WTC11 (cell line): ENCODE measurements around the gene PAPSS1. TPM values are rescaled to one million over a fixed set of nuclear protein-coding genes. Genes with fewer than 3 reads are reported as not detected.

Experiments used
- ATAC-seq: fragments of 200-7000 bp; cut with Tn5 transposase; 2 replicates; pipeline ENCODE4 v1.10.0; 2021; ENCODE audit warnings: mild to moderate bottlenecking, moderate library complexity
- CTCF ChIA-PET: fragments of 300-600 bp; sonication (Branson Sonifier 250); formaldehyde crosslinking; loops from one replicate; lab custom pipeline; 2021; ENCODE audit warnings: antibody characterized with exemption; lab: Charles Lee
- POLR2A ChIA-PET: fragments of 350-600 bp; sonication (Branson Sonifier 250); formaldehyde crosslinking; loops from one replicate; lab custom pipeline; 2021; ENCODE audit warnings: antibody characterized with exemption; lab: Charles Lee
- DNase-seq: peaks from one replicate; pipeline ENCODE4 v3.0.0; 2021; ENCODE audit warnings: low spot score
- H3K27ac Mint-ChIP-seq: 2 replicates; pipeline ENCODE4 v1.8.0; 2021; ENCODE audit warnings: mixed read lengths
- H3K27me3 Mint-ChIP-seq: 2 replicates; pipeline ENCODE4 v1.8.0; 2021; ENCODE audit warnings: low read depth, mild to moderate bottlenecking, moderate library complexity, mixed read lengths
- H3K36me3 Mint-ChIP-seq: 2 replicates; pipeline ENCODE4 v1.8.0; 2021; ENCODE audit warnings: mixed read lengths
- H3K4me1 Mint-ChIP-seq: 2 replicates; pipeline ENCODE4 v1.8.0; 2022; ENCODE audit warnings: mixed read lengths
- H3K4me3 Mint-ChIP-seq: 2 replicates; pipeline ENCODE4 v1.8.0; 2021; ENCODE audit warnings: mild to moderate bottlenecking, moderate library complexity, mixed read lengths
- H3K9me3 Mint-ChIP-seq: 2 replicates; pipeline ENCODE4 v1.8.0; 2021; ENCODE audit warnings: mixed read lengths
- AFF4 ChIP-seq: sonication (generic); formaldehyde crosslinking; IDR thresholded peaks from 2 replicates; pipeline ENCODE4 v1.8.1; 2023; ENCODE audit warnings: mild to moderate bottlenecking, missing genetic modification reagents, borderline replicate concordance
- FOXK1 ChIP-seq: sonication (generic); formaldehyde crosslinking; IDR thresholded peaks from 2 replicates; pipeline ENCODE4 v1.8.0; 2022; ENCODE audit warnings: mild to moderate bottlenecking, moderate library complexity, missing genetic modification reagents
- GRHL2 ChIP-seq: fragments of 250-450 bp; sonication (Bioruptor Pico); IDR thresholded peaks from 2 replicates; pipeline ENCODE4 v1.8.0; 2022; ENCODE audit warnings: mild to moderate bottlenecking, moderate library complexity; ENCODE audit not compliant: insufficient replicate concordance, severe bottlenecking
- HMGXB4 ChIP-seq: sonication (generic); formaldehyde crosslinking; IDR thresholded peaks from 2 replicates; pipeline ENCODE4 v1.8.1; 2023; ENCODE audit warnings: mild to moderate bottlenecking, moderate library complexity, missing genetic modification reagents
- OVOL2 ChIP-seq: fragments of 250-450 bp; sonication (Bioruptor Pico); IDR thresholded peaks from 2 replicates; pipeline ENCODE4 v1.9.0; 2021; ENCODE audit warnings: mild to moderate bottlenecking, borderline replicate concordance
- PRDM15 ChIP-seq: sonication (generic); formaldehyde crosslinking; IDR thresholded peaks from 2 replicates; pipeline ENCODE4 v1.8.0; 2022; ENCODE audit warnings: missing genetic modification reagents
- SMAD3 ChIP-seq: sonication (generic); formaldehyde crosslinking; IDR thresholded peaks from 2 replicates; pipeline ENCODE4 v1.8.0; 2022; ENCODE audit warnings: missing genetic modification reagents, mild to moderate bottlenecking, borderline replicate concordance
- TCF7 ChIP-seq: sonication (generic); formaldehyde crosslinking; IDR thresholded peaks from 2 replicates; pipeline ENCODE4 v1.8.0; 2022; ENCODE audit warnings: mild to moderate bottlenecking, low read depth, missing genetic modification reagents, moderate library complexity
- TEAD4 ChIP-seq: sonication (generic); formaldehyde crosslinking; IDR thresholded peaks from 2 replicates; pipeline ENCODE4 v1.8.0; 2022; ENCODE audit warnings: mild to moderate bottlenecking, missing genetic modification reagents
- ZMAT4 ChIP-seq: fragments of 250-450 bp; sonication (Bioruptor Pico); IDR thresholded peaks from 2 replicates; pipeline ENCODE4 v1.9.0; 2021; ENCODE audit warnings: mild to moderate bottlenecking
- ZNF396 ChIP-seq: fragments of 250-450 bp; sonication (Bioruptor Pico); IDR thresholded peaks from 2 replicates; pipeline ENCODE4 v1.8.0; 2021; ENCODE audit warnings: mild to moderate bottlenecking, moderate library complexity, borderline replicate concordance
- ZSCAN18 ChIP-seq: fragments of 250-450 bp; sonication (Bioruptor Pico); IDR thresholded peaks from 2 replicates; pipeline ENCODE4 v2.1.2; 2022; ENCODE audit warnings: mild to moderate bottlenecking, moderate library complexity
- total RNA-seq: library from RNA; stranded (reverse); gene quantifications from 3 replicates; pipeline ENCODE4 v1.2.3, GENCODE V29; 2021
- TF ChIP-seq, protein P1 (sequence below): sonication (generic); formaldehyde crosslinking; IDR thresholded peaks from 2 replicates; pipeline ENCODE4 v1.8.0; 2023; ENCODE audit warnings: mild to moderate bottlenecking, missing genetic modification reagents
- TF ChIP-seq, protein P2 (sequence below): sonication (generic); formaldehyde crosslinking; IDR thresholded peaks from 2 replicates; pipeline ENCODE4 v1.8.0; 2022; ENCODE audit warnings: mild to moderate bottlenecking, missing genetic modification reagents
- TF ChIP-seq, protein P3 (sequence below): sonication (generic); formaldehyde crosslinking; IDR thresholded peaks from 2 replicates; pipeline ENCODE4 v1.8.1; 2023; ENCODE audit warnings: mild to moderate bottlenecking, missing genetic modification reagents, moderate library complexity
- TF ChIP-seq, protein P4 (sequence below): sonication (generic); formaldehyde crosslinking; IDR thresholded peaks from 2 replicates; pipeline ENCODE4 v1.8.1; 2022; ENCODE audit warnings: low read depth, mild to moderate bottlenecking, moderate library complexity, missing genetic modification reagents, borderline replicate concordance

Gene PAPSS1
- total RNA-seq, 1 experiment from 2014 or later = 62.9 TPM

GRCh38 chr4:107733431-107733925 lies 13.4 kb upstream of the PAPSS1 start:
- no peaks in the 10 kb centered on the region for H3K9me3 Mint-ChIP-seq
- ATAC-seq = 0 out of 2 replicates have a peak, but pooled peaks have one; percentile 11
- no peaks in the 10 kb centered on the region for H3K36me3 Mint-ChIP-seq
- peaks cover 20% of the 10 kb centered on the region for H3K4me1 Mint-ChIP-seq
- CTCF ChIA-PET = interaction anchor here (1.0 to 1.9 kb wide), 3 partner anchors 13 to 209 kb away, joined by 3 to 9 read pairs (median 4); partner anchors contain the start of gene PAPSS1
- peaks cover 51% of the 10 kb centered on the region for H3K27me3 Mint-ChIP-seq
- no peak overlapping the region for H3K4me3 Mint-ChIP-seq
- TF ChIP-seq GRHL2 = no peak
- TF ChIP-seq, protein P1, sequence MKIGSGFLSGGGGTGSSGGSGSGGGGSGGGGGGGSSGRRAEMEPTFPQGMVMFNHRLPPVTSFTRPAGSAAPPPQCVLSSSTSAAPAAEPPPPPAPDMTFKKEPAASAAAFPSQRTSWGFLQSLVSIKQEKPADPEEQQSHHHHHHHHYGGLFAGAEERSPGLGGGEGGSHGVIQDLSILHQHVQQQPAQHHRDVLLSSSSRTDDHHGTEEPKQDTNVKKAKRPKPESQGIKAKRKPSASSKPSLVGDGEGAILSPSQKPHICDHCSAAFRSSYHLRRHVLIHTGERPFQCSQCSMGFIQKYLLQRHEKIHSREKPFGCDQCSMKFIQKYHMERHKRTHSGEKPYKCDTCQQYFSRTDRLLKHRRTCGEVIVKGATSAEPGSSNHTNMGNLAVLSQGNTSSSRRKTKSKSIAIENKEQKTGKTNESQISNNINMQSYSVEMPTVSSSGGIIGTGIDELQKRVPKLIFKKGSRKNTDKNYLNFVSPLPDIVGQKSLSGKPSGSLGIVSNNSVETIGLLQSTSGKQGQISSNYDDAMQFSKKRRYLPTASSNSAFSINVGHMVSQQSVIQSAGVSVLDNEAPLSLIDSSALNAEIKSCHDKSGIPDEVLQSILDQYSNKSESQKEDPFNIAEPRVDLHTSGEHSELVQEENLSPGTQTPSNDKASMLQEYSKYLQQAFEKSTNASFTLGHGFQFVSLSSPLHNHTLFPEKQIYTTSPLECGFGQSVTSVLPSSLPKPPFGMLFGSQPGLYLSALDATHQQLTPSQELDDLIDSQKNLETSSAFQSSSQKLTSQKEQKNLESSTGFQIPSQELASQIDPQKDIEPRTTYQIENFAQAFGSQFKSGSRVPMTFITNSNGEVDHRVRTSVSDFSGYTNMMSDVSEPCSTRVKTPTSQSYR (CRISPR knock-in tag) = no peak
- TF ChIP-seq ZNF396 (CRISPR knock-in tag) = no peak
- no peak for TF ChIP-seq TCF7 (CRISPR knock-in tag)
- TF ChIP-seq SMAD3 (CRISPR knock-in tag) = no peak
- TF ChIP-seq, protein P2, sequence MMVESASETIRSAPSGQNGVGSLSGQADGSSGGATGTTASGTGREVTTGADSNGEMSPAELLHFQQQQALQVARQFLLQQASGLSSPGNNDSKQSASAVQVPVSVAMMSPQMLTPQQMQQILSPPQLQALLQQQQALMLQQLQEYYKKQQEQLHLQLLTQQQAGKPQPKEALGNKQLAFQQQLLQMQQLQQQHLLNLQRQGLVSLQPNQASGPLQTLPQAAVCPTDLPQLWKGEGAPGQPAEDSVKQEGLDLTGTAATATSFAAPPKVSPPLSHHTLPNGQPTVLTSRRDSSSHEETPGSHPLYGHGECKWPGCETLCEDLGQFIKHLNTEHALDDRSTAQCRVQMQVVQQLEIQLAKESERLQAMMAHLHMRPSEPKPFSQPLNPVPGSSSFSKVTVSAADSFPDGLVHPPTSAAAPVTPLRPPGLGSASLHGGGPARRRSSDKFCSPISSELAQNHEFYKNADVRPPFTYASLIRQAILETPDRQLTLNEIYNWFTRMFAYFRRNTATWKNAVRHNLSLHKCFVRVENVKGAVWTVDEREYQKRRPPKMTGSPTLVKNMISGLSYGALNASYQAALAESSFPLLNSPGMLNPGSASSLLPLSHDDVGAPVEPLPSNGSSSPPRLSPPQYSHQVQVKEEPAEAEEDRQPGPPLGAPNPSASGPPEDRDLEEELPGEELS (CRISPR knock-in tag) = no peak
- TF ChIP-seq OVOL2 (CRISPR knock-in tag) = no peak
- TF ChIP-seq TEAD4 (CRISPR knock-in tag) = no peak
- no peak for TF ChIP-seq PRDM15 (CRISPR knock-in tag)
- TF ChIP-seq FOXK1 (CRISPR knock-in tag) = no peak
- TF ChIP-seq, protein P3, sequence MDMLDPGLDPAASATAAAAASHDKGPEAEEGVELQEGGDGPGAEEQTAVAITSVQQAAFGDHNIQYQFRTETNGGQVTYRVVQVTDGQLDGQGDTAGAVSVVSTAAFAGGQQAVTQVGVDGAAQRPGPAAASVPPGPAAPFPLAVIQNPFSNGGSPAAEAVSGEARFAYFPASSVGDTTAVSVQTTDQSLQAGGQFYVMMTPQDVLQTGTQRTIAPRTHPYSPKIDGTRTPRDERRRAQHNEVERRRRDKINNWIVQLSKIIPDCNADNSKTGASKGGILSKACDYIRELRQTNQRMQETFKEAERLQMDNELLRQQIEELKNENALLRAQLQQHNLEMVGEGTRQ (CRISPR knock-in tag) = no peak
- TF ChIP-seq, protein P4, sequence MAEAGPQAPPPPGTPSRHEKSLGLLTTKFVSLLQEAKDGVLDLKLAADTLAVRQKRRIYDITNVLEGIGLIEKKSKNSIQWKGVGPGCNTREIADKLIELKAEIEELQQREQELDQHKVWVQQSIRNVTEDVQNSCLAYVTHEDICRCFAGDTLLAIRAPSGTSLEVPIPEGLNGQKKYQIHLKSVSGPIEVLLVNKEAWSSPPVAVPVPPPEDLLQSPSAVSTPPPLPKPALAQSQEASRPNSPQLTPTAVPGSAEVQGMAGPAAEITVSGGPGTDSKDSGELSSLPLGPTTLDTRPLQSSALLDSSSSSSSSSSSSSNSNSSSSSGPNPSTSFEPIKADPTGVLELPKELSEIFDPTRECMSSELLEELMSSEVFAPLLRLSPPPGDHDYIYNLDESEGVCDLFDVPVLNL (CRISPR knock-in tag) = no peak
- TF ChIP-seq HMGXB4 (CRISPR knock-in tag) = no peak
- no peak for TF ChIP-seq ZMAT4 (CRISPR knock-in tag)
- no peak for TF ChIP-seq AFF4 (CRISPR knock-in tag)
- TF ChIP-seq ZSCAN18 (CRISPR knock-in tag) = no peak
- TF ChIP-seq, all 79 proteins: peak for 0
- H3K27ac Mint-ChIP-seq = no peak overlapping the region
- no peak for DNase-seq
- POLR2A ChIA-PET = interaction anchor here (1.4 kb wide), 1 partner anchor 13 kb away, joined by 3 read pairs; the partner anchor contains the start of gene PAPSS1
